H9 (cell line): ENCODE measurements around the gene ATG2B. TPM values are rescaled to one million over a fixed set of nuclear protein-coding genes. Genes with fewer than 3 reads are reported as not detected.

ENCODE experiments used
- DNase-seq: peaks from one replicate; pipeline ENCODE4 v3.0.0-alpha.2; 2017
- H2AFZ ChIP-seq: one replicate; pipeline ENCODE4 v1.6.1; 2013; ENCODE audit warnings: mild to moderate bottlenecking, low read length, control low read depth, moderate library complexity
- H2AK5ac ChIP-seq: 2 replicates; pipeline ENCODE4 v1.6.1; 2013; ENCODE audit warnings: low read length, control low read depth, mixed read lengths; ENCODE audit not compliant: insufficient read length
- H2BK120ac ChIP-seq: one replicate; pipeline ENCODE4 v1.6.1; 2013; ENCODE audit warnings: low read depth, mild to moderate bottlenecking, low read length, control low read depth, inconsistent platforms; ENCODE audit not compliant: poor library complexity, severe bottlenecking
- H2BK12ac ChIP-seq: 2 replicates; pipeline ENCODE4 v1.6.1; 2013; ENCODE audit warnings: low read length, control low read depth, mixed read lengths, low read depth; ENCODE audit not compliant: insufficient read length
- H2BK15ac ChIP-seq: 2 replicates; pipeline ENCODE4 v1.6.1; 2013; ENCODE audit warnings: low read depth, low read length, control low read depth
- H2BK20ac ChIP-seq: one replicate; pipeline ENCODE4 v1.6.1; 2013; ENCODE audit warnings: low read depth, mild to moderate bottlenecking, low read length, control low read depth, inconsistent platforms; ENCODE audit not compliant: poor library complexity, severe bottlenecking
- H2BK5ac ChIP-seq: 2 replicates; pipeline ENCODE4 v1.6.1; 2013; ENCODE audit warnings: low read length, control low read depth, mixed read lengths; ENCODE audit not compliant: insufficient read length
- H3K14ac ChIP-seq: 2 replicates; pipeline ENCODE4 v1.6.1; 2013; ENCODE audit warnings: low read length, control low read depth; ENCODE audit not compliant: insufficient read depth
- H3K18ac ChIP-seq: 2 replicates; pipeline ENCODE4 v1.6.1; 2013; ENCODE audit warnings: low read depth, mild to moderate bottlenecking, mixed read lengths, low read length, control low read depth; ENCODE audit not compliant: insufficient read length
- H3K23ac ChIP-seq: 2 replicates; pipeline ENCODE4 v1.6.1; 2013; ENCODE audit warnings: low read length, control low read depth, mixed read lengths, low read depth; ENCODE audit not compliant: insufficient read length
- H3K23me2 ChIP-seq: 2 replicates; pipeline ENCODE4 v1.6.1; 2013; ENCODE audit warnings: low read depth, mild to moderate bottlenecking, mixed read lengths, low read length, control low read depth; ENCODE audit not compliant: insufficient read length, poor library complexity, severe bottlenecking
- H3K27ac ChIP-seq: 2 replicates; pipeline ENCODE4 v1.5.1; 2013; ENCODE audit warnings: low read length, control low read depth, mixed read lengths, low read depth; ENCODE audit not compliant: insufficient read length
- H3K27me3 ChIP-seq: 2 replicates; pipeline ENCODE4 v1.6.1; 2013; ENCODE audit warnings: low read length, control low read depth, inconsistent platforms; ENCODE audit not compliant: insufficient read depth
- H3K4ac ChIP-seq: 2 replicates; pipeline ENCODE4 v1.6.1; 2013; ENCODE audit warnings: low read depth, mild to moderate bottlenecking, control low read depth, inconsistent platforms, low read length, moderate library complexity
- H3K4me1 ChIP-seq: 2 replicates; pipeline ENCODE4 v1.6.1; 2013; ENCODE audit warnings: low read length, control low read depth, inconsistent platforms; ENCODE audit not compliant: insufficient read depth
- H3K4me2 ChIP-seq: 2 replicates; pipeline ENCODE4 v1.6.1; 2013; ENCODE audit warnings: low read length, control low read depth, mixed read lengths; ENCODE audit not compliant: insufficient read length, insufficient read depth
- H3K56ac ChIP-seq: 2 replicates; pipeline ENCODE4 v1.6.1; 2013; ENCODE audit warnings: low read depth, mild to moderate bottlenecking, mixed read lengths, low read length, control low read depth; ENCODE audit not compliant: insufficient read length
- H3K79me1 ChIP-seq: 2 replicates; pipeline ENCODE4 v1.6.1; 2013; ENCODE audit warnings: low read depth, mild to moderate bottlenecking, moderate library complexity, low read length, control low read depth, inconsistent platforms; ENCODE audit not compliant: insufficient read depth, poor library complexity, severe bottlenecking
- H3K79me2 ChIP-seq: 2 replicates; pipeline ENCODE4 v1.6.1; 2013; ENCODE audit warnings: low read length, control low read depth, inconsistent platforms; ENCODE audit not compliant: insufficient read depth
- H3K9ac ChIP-seq: 2 replicates; pipeline ENCODE4 v1.6.1; 2013; ENCODE audit warnings: low read length, control low read depth, mixed read lengths; ENCODE audit not compliant: insufficient read length; ENCODE audit errors: extremely low read depth
- H3K9me3 ChIP-seq: one replicate; pipeline ENCODE4 v1.6.1; 2013; ENCODE audit warnings: low read depth, low read length, inconsistent platforms; ENCODE audit not compliant: control insufficient read depth
- H3T11ph ChIP-seq: one replicate; pipeline ENCODE4 v1.6.1; 2013; ENCODE audit warnings: mild to moderate bottlenecking, low read length, control low read depth, inconsistent platforms
- H4K20me1 ChIP-seq: one replicate; pipeline ENCODE4 v1.6.1; 2013; ENCODE audit not compliant: control insufficient read depth, insufficient read length, insufficient read depth
- H4K5ac ChIP-seq: 2 replicates; pipeline ENCODE4 v1.6.1; 2013; ENCODE audit warnings: low read depth, mild to moderate bottlenecking, mixed read lengths, low read length, control low read depth; ENCODE audit not compliant: insufficient read length
- H4K8ac ChIP-seq: replicated peaks from 2 replicates; pipeline ENCODE4 v1.6.1; 2013; ENCODE audit warnings: low read length, control low read depth, mixed read lengths, low read depth; ENCODE audit not compliant: insufficient read length
- H4K91ac ChIP-seq: 2 replicates; pipeline ENCODE4 v1.6.1; 2013; ENCODE audit warnings: low read depth, mild to moderate bottlenecking, moderate library complexity, mixed read lengths, low read length, control low read depth; ENCODE audit not compliant: insufficient read length
- H3K27ac Mint-ChIP-seq, 3 experiments: 2 replicates in 2 of 3; 3 replicates in 1 of 3; pipeline ENCODE4 v1.8.0; 2020 to 2021; ENCODE audit warnings: mixed read lengths in 3 of 3, mild to moderate bottlenecking in 1 of 3, moderate library complexity in 1 of 3
- H3K27me3 Mint-ChIP-seq: 2 replicates; pipeline ENCODE4 v1.8.0; 2021; ENCODE audit warnings: low read depth, mild to moderate bottlenecking, moderate library complexity, mixed read lengths
- H3K36me3 Mint-ChIP-seq, 3 experiments: 2 replicates in 2 of 3; 3 replicates in 1 of 3; pipeline ENCODE4 v1.8.0; 2020 to 2021; ENCODE audit warnings: low read depth in 3 of 3, mixed read lengths in 3 of 3; ENCODE audit not compliant: insufficient read depth in 1 of 3
- H3K4me1 Mint-ChIP-seq, 2 experiments: 2 replicates each; pipeline ENCODE4 v1.8.0; 2020; ENCODE audit warnings: mixed read lengths in 2 of 2
- H3K4me3 Mint-ChIP-seq, 2 experiments: 2 replicates in 1 of 2; 3 replicates in 1 of 2; pipeline ENCODE4 v1.8.0; 2020 to 2021; ENCODE audit warnings: mild to moderate bottlenecking in 2 of 2, mixed read lengths in 2 of 2, moderate library complexity in 1 of 2
- H3K9me3 Mint-ChIP-seq, 2 experiments: 2 replicates in 1 of 2; 3 replicates in 1 of 2; pipeline ENCODE4 v1.8.0; 2020; ENCODE audit warnings: mild to moderate bottlenecking in 2 of 2, mixed read lengths in 2 of 2, moderate library complexity in 1 of 2
- WGBS: extraction: QIAGEN DNeasy Blood & Tissue Kit; methylation state at CpG from one replicate; pipeline ENCODE4 v1.1.7; 2013; ENCODE audit warnings: missing lambda C conversion rate, low lambda C conversion rate, mixed read lengths; ENCODE audit not compliant: insufficient read length; ENCODE audit errors: extremely low coverage; 5-methylcytosine and 5-hydroxymethylcytosine counted together
- total RNA-seq: library from RNA; stranded (reverse); gene quantifications from 2 replicates; pipeline ENCODE4 v1.2.1, GENCODE V29; 2021
- TF ChIP-seq, protein P1 (sequence below): fragments of 200-600 bp; sonication (generic); conservative IDR thresholded peaks from 3 replicates; pipeline ENCODE4 v1.8.0; 2021; ENCODE audit warnings: antibody characterized with exemption, mild to moderate bottlenecking

Gene ATG2B
- total RNA-seq, 1 experiment from 2014 or later: 12.6 TPM

DNA sequence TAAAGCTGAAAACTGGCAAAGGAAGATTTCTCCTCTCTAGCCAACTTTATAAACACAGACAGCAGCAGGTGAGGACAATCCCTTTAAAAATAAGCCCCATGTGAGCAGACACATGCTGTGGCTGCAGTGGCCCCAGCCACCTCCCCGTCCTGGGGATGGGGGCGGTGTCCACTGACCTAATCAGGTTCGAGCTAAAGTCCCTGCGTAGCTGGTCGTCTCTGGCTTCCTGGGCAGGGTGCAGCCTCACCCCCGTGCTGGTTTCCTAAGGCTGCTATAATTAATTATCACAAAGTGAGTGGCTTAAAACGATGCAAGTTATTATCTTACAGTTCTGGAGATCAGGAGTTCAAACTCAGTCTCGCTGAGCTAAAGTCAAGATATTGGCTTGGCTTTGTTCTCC is 106.1 kb downstream of the ATG2B start:
- H2BK15ac ChIP-seq: no peak overlapping the region
- no peak overlapping the region for H3K4me2 ChIP-seq
- no peaks in the 10 kb centered on the region for H4K20me1 ChIP-seq
- no peaks in the 10 kb centered on the region for H3K4me1 ChIP-seq
- no peak overlapping the region for H3K27ac ChIP-seq
- Mint-ChIP-seq H3K27ac (no peak overlapping the region), H3K9me3 (peaks cover 5 to 8% of the 10 kb centered on the region in 2 experiments; a peak in 4 of 5 replicates), H3K36me3 (no peaks in the 10 kb centered on the region; a peak in 1 of 7 replicates), H3K27me3 (peaks cover 11% of the 10 kb centered on the region), H3K4me3 (no peak overlapping the region), H3K4me1 (peaks cover 5 to 9% of the 10 kb centered on the region in 2 experiments)
- H3K79me1 ChIP-seq: no peaks in the 10 kb centered on the region
- no peak overlapping the region for H3K9ac ChIP-seq
- no peaks in the 10 kb centered on the region for H3K23me2 ChIP-seq
- H4K5ac ChIP-seq: no peak overlapping the region
- H3K79me2 ChIP-seq: no peaks in the 10 kb centered on the region
- no peak overlapping the region for H3K18ac ChIP-seq
- H2AFZ ChIP-seq: no peak overlapping the region
- no peak overlapping the region for H4K91ac ChIP-seq
- no peak overlapping the region for H2BK120ac ChIP-seq
- no CpG with 5 or more reads among the region's 8 CpGs for WGBS
- no peak overlapping the region for H3K56ac ChIP-seq
- TF ChIP-seq, protein P1, sequence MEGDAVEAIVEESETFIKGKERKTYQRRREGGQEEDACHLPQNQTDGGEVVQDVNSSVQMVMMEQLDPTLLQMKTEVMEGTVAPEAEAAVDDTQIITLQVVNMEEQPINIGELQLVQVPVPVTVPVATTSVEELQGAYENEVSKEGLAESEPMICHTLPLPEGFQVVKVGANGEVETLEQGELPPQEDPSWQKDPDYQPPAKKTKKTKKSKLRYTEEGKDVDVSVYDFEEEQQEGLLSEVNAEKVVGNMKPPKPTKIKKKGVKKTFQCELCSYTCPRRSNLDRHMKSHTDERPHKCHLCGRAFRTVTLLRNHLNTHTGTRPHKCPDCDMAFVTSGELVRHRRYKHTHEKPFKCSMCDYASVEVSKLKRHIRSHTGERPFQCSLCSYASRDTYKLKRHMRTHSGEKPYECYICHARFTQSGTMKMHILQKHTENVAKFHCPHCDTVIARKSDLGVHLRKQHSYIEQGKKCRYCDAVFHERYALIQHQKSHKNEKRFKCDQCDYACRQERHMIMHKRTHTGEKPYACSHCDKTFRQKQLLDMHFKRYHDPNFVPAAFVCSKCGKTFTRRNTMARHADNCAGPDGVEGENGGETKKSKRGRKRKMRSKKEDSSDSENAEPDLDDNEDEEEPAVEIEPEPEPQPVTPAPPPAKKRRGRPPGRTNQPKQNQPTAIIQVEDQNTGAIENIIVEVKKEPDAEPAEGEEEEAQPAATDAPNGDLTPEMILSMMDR: no peak
- H2BK12ac ChIP-seq: no peak overlapping the region
- H3K9me3 ChIP-seq: no peaks in the 10 kb centered on the region
- H3K4ac ChIP-seq: no peak overlapping the region
- no peaks in the 10 kb centered on the region for H3K27me3 ChIP-seq
- no peak overlapping the region for H3K23ac ChIP-seq
- no peak for DNase-seq
- no peak overlapping the region for H2BK20ac ChIP-seq
- H3T11ph ChIP-seq: no peak overlapping the region
- no peak overlapping the region for H3K14ac ChIP-seq
- H2AK5ac ChIP-seq: no peak overlapping the region
- no peak overlapping the region for H4K8ac ChIP-seq
- no peak overlapping the region for H2BK5ac ChIP-seq
